Endometrium (tissue), 2 donors: ENCODE data around the gene COL3A1.
A peak's percentile ranks its signal among the peaks of the same experiment; 100 is the strongest.

Experiments
- FAIRE-seq: peaks from 2 replicates; lab custom pipeline; 2012; peaks lifted over from hg19 to GRCh38; lab: Jason Lieb, UNC
- donor health status: control.
- donor health status: control.

COL3A1 gene

DNA sequence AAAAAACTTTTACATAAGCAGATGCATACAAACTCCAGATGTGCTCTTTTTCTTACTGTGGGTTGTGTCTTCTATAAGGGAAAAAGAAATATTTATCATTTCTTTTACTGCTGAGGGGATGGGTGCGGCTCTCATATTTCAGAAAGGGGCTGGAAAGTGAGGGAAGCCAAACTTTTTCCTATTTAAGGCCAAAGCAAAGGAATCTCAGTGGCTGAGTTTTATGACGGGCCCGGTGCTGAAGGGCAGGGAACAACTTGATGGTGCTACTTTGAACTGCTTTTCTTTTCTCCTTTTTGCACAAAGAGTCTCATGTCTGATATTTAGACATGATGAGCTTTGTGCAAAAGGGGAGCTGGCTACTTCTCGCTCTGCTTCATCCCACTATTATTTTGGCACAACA, at the start of gene COL3A1:
Gene COL3A1, plus strand, starts transcription at position 210 of the 400 bp plus-strand sequence. Its CDS starts 117 bp downstream, at position 327.
- FAIRE-seq: peak; percentile 94

DNA sequence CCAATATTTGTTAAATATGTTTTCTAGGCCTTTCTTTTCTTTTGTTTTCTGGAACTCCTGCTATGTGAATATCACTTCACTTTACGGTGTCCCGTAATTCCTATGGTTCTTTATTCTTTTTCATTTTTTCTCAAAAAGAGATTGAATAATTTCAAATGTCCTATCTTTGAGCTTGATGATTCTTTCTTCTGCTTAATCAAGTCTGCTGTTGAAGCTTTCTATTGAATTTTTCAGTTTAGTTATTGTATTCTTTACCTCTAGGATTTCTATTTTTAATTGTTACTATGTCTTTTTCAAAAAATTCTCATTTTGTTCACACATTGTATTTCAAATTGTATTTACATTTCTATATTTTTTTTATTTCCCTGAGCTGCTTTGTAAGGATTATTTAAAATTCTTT, 45.5 kb upstream of the COL3A1 start:
- FAIRE-seq: no peak

DNA sequence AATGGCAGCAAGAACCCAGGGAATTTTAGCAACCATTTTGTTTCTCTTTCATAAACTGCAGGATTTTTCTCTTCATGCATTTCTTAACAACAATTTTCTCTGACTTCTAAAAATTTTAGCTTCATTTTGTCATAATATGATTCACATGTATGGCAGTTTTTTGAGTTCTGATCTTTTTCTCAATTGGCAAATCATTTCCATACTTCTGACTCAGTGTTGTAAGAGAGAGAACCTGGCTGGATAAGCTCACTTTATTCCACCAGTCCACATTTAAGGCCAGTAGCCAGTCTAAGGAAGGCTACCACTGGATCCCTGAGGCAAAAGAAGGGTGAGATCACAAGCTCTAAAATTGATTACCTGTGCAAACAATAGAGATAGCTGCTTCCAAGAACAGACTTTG, 42.8 kb upstream of the COL3A1 start:
- no peak for FAIRE-seq

DNA sequence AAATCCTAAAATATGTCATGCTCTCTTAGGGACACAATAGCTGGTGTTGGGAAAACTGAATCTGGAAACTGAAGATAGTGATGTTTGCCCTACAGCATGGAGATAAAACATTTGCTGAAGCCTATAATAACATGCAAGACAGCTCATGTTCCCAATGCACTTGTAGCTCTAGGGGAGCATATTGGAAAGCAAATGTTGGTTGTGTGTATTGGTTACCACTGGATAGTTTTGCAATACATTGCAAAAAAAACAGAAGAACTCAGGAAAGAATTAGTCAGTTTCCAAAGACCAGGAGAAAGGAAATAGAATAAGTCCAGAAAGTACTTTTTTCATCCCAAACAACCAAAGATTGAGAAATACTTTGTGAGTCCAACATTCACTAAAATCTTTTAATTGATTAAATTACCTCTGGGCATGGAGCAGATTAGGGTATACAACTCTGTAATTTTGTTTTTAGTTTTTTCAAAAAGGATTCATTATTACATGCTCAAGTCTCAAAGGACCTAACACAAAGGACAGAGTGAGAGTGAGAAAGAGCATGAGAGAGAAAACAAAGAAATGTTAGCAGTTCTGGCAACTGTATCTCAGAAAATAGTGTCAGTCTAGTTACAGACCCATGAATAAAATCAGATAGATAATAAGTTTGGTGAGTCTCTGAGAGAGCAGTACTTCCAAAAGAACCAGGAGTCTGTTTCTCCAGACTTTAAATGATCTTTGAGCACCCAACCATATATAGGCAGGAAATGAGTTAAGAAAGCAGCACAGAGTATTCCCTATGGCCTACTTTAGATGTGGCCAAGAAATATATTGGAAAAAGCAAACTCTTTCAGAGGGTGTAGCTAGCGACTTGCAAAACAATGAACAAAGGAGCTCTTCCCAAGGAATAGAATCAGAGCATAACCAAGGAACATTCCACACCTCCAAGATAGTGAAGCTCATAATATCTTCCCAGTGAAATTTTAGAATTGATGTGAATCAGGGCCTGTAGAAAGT, 36.6 kb upstream of the COL3A1 start:
- no peak for FAIRE-seq

DNA sequence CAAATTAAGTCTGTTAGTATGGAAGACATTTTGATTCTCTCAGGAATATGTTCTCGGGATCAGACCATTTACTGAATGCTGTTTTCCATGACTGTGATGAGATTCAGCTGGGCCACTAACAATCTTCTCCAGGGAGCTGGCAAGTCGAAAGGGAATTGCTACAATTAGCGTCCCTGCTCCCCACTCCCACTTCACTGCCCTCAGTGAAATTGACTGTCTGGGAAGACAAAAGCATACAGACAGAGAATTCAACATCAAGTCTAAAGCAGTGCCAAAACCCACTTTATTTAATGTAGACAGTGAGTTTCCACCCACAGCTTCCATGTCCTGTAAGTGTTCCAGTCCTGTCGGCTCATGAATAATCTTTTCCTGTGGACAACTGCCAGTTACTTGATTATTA, 34.0 kb upstream of the COL3A1 start:
- FAIRE-seq: no peak

DNA sequence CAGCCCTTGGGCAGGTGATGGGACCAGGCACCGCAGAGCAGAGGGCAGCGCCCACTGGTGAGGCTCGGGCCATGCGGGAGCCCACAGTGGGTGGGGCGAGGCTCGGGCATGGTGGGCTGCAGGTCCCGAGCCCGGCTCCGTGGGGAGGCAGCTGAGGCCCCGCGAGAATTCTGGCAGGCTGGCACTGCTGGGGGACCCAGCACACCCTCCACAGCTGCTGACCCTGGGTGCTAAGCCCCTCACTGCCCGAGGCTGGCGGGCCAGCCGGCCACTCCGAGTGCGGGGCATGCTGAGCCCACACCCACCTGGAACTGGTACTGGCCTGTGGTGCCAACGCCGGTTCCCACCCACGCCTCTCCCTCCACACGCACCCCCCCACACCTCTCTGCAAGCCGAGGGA, 29.7 kb upstream of the COL3A1 start:
- no peak for FAIRE-seq

DNA sequence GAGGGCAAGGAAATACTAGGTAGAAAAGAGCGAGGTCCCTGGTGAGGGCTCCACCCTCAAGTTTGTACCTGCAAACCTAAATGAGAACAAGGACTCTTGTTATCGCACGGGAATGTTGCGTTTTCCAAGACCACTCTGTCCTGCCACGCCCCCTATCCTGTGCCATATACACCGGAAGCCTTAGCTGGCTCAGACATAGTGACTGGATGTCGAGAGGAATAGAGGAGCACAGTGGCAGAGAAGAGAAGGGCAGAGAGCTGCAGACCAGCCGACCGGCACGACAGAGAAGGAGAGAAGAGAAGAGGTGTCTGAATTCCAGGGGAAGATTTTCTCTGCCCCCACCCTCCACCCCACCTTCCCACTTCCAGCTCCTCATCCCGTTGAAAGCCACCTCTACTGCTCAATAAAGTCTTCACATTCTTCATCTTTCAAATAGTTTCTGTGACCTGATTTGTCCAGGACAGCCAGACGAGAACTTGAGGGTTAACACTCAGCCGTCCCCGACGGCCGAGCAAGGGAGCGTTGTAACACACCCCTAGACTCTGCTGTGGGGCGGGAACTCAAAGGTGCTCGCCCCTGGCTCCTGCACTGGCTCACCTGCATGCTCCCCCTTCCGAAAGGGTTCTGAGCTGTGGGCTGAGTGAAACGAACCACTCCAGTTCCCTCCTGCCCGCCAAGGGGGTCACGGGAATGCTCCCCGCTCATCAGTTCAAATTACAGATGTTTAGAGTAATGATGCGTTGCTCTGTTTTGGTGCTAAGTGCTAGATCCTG, 24.9 kb upstream of the COL3A1 start:
- no peak for FAIRE-seq

DNA sequence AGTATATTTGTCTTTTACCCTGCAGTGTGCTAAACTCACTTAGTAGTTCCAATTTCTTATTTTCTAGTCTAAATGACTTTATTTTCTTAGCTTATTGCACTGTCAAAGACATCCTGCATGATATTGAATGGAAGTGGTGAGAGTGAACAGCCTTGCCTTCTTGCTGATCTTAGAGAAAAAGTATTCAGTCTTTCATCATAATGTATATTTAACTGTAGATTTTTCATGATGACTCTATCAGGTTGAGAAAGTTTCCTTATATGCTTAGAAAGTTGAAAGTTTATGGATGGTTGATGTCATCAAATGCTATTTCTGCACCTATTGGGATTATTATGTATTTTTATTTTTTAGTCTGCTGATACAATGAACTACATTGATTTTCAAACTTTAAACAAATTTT, 21.3 kb upstream of the COL3A1 start:
- no peak for FAIRE-seq

DNA sequence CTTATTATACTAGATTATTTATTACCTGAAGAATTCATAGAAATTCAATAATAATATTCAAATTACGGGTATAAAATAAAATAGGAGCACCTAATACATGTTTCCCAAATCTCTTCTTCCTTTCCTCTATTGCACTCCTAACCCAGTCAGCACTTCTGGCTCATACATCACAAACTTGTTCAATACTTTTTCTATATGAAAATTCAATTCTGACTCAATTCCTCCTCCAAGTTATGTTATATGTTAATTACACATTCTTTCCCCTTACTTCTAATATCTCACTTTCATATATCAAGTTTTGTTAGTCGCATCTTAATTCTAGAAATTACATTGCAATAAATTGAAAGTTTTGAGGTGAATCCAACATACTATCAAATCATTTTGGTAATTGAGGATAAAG, 17.9 kb upstream of the COL3A1 start:
- FAIRE-seq: no peak

DNA sequence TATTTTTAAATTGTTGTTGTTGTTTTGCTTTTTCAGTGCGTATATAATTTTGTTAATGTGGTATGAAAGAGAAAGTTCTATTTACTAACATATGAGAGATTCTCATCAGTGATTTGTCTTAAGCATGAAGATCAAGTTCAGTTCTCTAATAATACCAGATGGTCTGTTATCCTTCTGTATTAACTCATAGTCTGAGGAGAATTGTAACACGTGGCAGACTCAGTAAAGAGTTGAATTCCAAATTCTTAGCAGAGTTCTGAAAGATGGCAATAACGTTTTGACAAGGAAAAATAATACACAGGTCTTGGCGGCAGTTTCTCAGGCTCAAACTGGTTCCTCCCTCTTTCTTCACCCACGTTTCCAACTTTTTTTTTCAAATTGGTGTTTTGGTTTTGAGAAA, 17.2 kb upstream of the COL3A1 start:
- FAIRE-seq: no peak

DNA sequence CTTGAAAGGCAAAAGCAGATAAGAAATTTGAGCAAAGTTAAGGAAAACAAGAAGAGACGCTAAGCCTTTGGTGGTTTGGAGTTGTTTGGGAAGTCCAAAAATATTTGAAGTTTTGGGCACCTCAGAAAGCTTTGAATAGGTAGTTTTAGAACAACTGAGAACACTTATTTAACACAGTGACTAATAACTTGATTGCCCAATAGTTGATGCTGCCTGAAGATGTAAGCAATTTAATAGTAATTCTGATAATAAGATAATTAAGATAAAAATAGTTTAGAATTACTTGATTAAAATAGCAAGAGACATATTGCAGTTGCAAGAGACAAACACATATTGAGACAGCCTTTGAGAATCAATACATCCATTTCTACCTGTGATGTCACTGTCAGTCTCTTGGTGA, 16.5 kb upstream of the COL3A1 start:
- FAIRE-seq: no peak

DNA sequence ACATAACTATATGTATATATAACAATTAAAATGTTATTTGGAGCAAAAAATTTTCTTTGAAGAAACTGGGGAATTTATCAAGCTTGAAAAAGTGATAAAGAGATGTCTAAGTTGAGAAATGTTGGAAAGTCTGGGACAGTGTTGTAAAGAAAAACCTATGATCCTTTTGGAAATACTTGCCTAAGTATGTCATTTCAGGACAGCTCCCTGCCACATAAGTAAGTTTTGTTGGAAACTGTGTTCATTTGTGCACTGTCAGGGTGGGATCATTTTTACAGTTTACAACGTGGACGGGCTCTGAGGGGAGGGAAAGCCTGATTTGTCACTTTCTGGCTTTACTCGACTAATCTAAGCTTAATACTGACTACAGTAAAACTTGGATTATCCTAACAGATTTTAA, 10.4 kb upstream of the COL3A1 start:
- FAIRE-seq: no peak

DNA sequence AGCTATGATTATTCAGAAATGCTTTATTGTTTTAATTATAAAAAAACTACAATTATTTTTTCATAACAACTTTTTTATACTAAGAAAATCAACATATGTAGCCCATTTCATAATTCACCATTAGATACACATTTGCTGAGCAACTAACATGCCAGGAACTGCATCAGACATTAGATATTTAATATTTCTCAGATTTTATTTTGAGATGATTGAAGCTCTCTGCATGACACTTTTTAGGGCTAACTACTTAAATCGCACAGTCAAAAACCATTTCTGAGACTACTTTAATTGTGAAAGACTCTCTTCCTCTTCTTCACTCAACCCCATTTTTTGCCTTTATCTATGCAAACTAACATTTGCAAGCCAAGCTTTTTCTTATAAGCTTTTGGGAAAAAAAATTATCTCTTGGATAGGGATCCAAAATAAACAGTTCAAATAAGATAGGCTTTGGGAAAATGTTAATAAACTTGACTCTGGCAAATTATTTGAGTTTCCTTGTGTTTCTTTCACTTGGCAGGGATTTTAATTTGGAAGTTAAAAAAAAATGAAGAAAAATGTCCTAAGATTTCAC, 9.1 kb upstream of the COL3A1 start:
- FAIRE-seq: peak; percentile 23

DNA sequence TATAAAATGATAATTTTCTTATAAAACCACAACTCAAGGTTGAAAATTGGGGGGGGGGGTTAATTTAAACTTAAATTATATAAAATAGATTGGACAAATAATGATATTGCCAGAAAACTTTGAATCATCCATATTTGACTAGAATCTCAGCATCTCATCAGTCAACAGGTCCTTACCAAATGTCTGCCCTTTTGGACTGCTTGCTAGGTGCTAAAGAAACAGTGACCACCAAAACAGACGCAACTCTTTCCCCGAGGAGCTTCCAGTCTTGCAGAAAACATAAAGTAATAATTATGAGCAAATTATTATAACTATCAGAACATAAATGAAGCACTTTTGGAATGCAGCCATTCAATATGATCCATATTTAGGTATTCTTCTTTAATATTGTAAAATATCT, 8.6 kb upstream of the COL3A1 start:
- FAIRE-seq: no peak

DNA sequence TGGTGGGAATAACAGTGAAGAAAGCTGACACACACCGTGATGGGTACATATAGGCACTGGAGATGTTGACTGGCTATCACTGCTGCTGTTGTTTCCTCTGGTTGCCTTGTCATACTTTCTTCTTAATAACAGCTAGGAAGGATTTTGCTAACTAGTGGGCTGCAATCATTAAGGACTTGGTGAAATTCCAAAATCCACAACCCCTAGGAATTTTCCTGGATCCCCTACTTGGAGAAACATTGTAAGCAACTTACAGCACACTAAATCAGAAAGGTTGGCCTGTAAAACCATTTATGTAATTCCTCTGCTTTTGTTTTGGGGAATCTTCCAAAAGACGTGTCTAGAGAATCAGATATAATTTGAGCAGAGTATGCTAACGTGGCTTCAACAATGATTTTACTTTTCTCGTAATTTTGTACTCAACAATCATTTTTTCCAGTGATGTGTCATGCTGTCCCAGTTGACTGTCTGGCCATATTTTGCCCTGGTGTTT, 8.0 kb upstream of the COL3A1 start:
- FAIRE-seq: peak; percentile 43

DNA sequence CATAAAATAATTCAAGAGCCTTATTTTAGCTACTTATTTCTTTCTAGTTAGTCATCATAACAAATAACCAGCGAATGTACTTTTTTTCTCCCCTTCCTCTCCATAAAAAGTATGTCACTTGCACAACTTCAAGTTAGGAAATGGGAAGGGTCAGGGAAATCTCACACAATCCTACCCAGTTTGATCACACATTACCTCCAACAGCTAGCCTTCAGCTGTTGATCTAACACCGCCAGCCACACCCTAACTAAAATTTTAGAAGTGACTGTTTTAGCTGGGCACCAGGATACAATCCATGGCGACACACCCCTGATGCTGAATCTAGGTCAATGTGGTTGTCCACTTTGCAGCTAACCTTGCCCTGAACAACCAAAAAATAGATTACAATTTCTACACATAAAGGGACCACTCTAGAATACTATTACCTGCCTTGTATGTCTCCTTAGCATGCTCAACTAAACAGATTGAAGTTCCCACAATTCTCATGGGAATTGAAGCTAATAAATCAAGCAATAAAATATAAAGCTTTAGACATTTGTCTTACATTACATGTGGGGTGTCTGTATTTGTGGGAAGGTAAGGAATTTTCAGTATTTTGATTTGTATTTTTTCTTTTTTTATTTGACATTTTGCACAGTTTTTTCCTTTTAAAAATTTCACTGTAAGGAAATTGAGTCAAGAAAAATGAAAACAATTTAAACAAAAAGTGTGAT, 7.3 kb upstream of the COL3A1 start:
- FAIRE-seq: no peak

DNA sequence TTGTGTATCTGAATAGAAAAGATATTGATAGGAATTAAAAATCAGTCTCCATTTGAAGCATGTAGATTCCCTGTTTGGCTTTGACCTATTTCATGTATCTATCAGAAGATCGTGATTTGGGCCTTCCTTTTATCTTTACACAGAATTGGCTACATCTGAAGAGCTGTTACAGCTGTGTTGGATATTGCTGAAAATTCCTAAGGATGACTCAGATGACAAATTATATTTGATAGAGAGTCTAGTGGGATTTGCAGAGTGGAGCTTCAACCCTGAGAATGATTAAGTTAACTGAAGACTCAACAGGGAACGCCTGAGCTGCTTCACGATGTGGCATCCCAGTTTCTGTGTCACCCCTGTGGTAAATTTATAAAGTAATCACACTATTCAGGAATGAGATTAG, 4.9 kb upstream of the COL3A1 start:
- FAIRE-seq: no peak

DNA sequence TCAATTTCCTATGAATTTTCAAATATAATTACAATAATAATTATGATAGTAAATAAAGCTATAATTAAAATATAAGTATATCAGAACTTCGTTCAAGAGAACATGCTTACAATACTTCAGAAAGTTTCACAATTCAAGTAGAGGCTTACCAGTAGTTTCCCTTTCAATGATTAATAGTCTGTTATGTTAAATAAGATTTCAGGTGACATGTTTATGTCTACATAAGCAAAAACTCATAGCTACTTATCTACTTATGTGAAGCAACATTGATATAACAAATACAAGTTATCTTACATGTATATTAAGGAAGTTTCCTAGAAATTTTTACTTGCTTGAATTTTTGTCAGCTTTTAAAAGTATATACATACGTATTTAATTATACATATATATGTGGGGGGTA, 4.5 kb upstream of the COL3A1 start:
- peak; percentile 63 for FAIRE-seq

DNA sequence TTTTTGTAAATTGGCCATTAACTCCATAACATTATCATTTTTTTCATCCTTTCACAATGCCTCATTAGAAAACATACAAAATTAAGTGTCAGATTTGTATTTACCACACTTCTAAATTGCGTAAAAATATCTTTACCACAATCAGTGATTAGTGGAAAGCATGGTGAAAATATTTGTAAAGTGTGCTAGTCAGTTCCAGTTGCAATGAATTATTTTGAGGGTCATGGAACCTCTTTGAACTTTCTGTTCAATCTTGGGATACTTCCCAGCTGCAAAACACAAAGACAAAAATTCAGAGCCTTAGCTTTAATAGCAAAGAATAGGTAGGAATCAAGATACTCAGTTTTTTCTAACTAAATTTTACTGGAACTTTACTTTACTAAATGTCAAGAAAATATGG, 4.0 kb upstream of the COL3A1 start:
- no peak for FAIRE-seq

DNA sequence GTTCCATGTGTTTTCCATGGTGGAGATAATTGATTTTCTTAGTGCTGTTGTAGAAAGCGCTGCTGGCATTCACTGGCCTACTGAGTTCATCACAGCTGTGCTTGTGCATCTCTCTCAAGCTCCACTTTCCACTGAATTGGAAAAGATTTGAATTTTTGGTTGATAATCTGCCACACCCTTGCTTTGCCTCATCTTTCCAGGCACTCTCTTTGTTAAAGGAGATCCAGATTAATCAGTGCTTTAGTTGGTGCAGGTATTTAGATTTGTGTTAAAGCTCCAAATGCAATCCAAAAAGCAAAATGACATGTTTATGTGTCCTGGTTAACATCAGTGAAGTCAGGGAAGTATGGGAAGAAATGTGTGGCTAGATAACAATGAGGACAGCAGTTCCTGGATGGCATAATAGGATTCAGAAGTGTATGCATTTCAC, 2.7 kb upstream of the COL3A1 start:
- no peak for FAIRE-seq

DNA sequence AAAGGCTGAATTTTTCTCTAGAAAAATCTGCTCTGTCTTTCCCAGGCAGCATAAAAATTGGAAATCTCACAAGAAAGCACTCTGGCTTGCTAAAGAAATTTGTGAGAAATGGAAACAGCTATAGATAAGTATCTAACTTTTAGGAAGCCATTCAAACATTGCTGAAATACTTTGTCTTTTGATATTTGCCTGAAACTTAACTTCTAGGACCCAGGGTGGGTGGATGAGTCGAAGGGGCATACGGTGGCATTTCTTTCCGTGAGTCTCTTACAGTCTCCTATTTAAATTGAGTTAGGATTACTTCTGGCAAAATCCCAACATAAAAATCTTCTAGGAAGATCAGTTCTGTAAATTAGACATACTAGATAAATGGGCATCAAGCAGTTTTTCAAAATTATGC, 532 bp upstream of the COL3A1 start:
- FAIRE-seq: no peak

DNA sequence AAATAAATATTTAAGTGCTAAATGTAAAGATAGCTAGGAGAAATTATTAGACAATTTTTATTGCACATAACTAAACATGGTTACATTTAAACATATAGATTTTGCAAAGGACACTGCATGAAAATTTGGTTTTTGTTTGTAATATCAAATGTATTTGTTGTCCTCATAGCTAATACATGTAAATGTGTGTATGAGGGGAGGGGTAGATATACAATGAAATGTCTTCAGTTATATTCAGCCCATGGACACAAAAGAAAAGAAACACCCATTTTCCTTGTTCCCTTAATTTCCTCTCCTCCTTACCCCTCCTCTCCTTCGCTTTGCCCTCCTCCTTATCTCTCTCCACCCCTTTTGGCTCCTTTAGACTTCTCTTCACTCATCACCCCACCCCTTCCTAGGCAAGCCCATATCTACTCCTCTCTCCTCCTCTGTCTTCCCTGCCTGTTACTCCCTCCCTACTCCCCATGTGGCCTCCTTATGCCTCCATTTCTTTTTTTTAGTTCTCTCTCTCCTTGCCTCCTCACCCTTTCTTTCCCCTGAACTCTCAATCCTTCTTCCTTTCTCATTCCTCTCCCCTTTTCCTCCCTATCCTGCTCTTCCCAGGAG, 1.4 kb downstream of the COL3A1 start:
- FAIRE-seq: peak; percentile 51
